ENCODE data around the gene KCNQ1.

GRCh38 chr11:2748061-2748813 is 303.4 kb downstream of the KCNQ1 start:
- TF ChIP-seq CTCF (conservative IDR thresholded peaks at IDR 0.05; ENCODE audit: low read length) (no peak), EZH2phosphoT487 (IDR thresholded peaks at IDR 0.05; ENCODE audit: borderline replicate concordance) (no peak)

Data from Loucy (cell line).